Astrocyte of the spinal cord (primary cell): ENCODE results near the gene NUP153.

Experiments used
- DNase-seq: peaks from one replicate; pipeline ENCODE4 v3.0.0; 2011; ENCODE audit warnings: low read depth, low spot score
- H3K4me3 ChIP-seq: 2 replicates; pipeline ENCODE4 v1.5.1; 2011; ENCODE audit warnings: low read depth, mild to moderate bottlenecking, low read length, moderate library complexity
- CTCF ChIP-seq: IDR thresholded peaks from 2 replicates; pipeline ENCODE4 v1.5.1; 2012; ENCODE audit warnings: low read depth, mild to moderate bottlenecking, low read length, inconsistent platforms
- in situ Hi-C: cut with HindIII; loops from 2 replicates; pipeline ENCODE4 v1.10.0; 2017; ENCODE audit warnings: low sequenced_read_pairs

NUP153 gene

DNA sequence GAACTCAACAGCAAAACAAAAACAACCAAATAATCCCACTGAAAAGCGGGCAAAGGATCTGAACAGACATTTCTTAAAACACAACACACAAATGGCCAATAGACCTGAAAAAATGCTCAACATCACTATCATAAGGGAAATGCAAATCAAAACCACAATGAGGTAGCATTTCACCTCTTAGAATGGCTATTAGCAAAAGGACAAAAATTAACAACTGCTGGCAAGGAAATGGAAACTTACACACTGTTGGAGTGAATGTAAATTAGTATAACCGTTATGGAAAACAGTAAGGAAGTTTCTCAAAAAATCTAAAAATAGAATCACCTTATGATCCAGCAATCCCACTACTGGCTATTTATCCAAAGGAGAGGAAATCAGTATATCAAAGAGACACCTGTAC is 85.7 kb downstream of the NUP153 start:
- in situ Hi-C loops = no loop called here
- no peak for DNase-seq
- no peak for TF ChIP-seq CTCF
- H3K4me3 ChIP-seq = no peak overlapping the region

DNA sequence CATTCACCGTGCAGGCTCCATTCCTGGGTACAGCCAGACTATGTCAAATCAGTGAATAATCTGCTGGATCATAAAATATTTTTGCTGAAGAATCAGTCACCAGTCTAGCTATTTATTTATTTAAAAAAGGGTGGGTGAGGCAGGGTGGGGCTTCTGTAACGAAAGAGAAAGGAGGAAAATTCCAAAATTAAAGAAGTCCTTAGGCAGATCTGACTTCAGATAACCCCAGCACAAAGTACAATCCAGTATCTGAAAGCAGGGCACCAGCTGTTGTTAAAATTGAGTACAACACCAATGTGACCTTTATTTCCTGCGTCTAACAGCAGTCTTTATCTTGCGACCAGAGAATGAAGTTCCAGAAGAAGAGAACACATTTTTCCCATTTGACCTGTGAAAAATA is 90.9 kb downstream of the NUP153 start:
- no peak for TF ChIP-seq CTCF
- in situ Hi-C loops = no loop called here
- no peak for DNase-seq
- no peak overlapping the region for H3K4me3 ChIP-seq

- H3K4me3 ChIP-seq = no peak overlapping the region
- no peak for TF ChIP-seq CTCF
- in situ Hi-C loops = no loop called here
- DNase-seq = no peak
Measured at GRCh38 chr6:17612048-17612447, 94.7 kb downstream of the NUP153 start.

DNA sequence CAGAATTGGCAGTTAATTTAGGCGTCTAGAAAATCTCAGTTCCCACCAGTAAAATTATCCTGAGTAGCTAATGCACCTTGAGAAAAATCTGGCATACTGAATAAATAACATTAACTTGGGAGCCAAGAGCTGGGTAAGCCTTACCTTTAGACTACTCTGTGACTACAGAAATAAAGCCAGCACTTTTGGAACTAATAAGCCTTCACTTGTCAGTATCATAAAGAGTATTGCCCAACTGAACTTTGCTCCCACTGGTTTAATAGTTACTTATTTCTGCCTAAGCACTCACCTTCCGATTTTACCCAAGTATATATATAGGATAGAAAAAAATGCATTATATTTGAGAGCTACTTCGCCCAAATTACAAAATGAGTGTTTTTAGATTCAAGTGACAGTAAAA is 95.9 kb downstream of the NUP153 start:
- no peak for TF ChIP-seq CTCF
- in situ Hi-C loops = no loop called here
- DNase-seq = no peak
- H3K4me3 ChIP-seq = no peak overlapping the region

GRCh38 chr6:17606606-17607005 is 100.1 kb downstream of the NUP153 start:
- H3K4me3 ChIP-seq = no peak overlapping the region
- in situ Hi-C loops = no loop called here
- DNase-seq = no peak
- no peak for TF ChIP-seq CTCF

DNA sequence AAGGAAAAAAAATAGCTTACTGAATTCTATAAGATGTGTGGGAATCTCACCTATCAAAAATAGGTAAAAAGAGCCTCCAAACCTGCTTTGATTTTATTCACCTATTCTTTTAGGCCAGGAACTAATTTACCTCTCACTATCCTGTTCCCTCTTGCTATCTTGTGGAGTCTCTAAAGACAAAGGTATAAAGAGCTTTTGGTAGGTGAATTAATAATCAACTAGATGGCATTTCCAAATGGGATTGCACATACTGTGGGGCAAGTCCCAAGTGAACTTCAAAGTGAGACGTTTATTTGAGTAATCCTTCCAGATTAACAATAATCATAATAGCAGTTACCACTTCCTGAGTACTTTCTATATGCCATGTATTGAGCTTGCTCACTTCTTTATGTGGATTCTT is 103.8 kb downstream of the NUP153 start:
- TF ChIP-seq CTCF = no peak
- in situ Hi-C loops = no loop called here
- no peak for DNase-seq
- H3K4me3 ChIP-seq = no peak overlapping the region

- no peak for DNase-seq
- TF ChIP-seq CTCF = no peak
- in situ Hi-C loops = no loop called here
- peak overlapping the region; percentile 75 for H3K4me3 ChIP-seq
Measured at GRCh38 chr6:17601386-17601703, 105.4 kb downstream of the NUP153 start.
